NK-92 (cell line): ENCODE measurements around the gene MAN2A1.

Source experiments
- DNase-seq: peaks from one replicate; lab custom pipeline; 2025; ENCODE audit not compliant: unreplicated experiment; lab: John Stamatoyannopoulos, UW

MAN2A1 gene

DNA sequence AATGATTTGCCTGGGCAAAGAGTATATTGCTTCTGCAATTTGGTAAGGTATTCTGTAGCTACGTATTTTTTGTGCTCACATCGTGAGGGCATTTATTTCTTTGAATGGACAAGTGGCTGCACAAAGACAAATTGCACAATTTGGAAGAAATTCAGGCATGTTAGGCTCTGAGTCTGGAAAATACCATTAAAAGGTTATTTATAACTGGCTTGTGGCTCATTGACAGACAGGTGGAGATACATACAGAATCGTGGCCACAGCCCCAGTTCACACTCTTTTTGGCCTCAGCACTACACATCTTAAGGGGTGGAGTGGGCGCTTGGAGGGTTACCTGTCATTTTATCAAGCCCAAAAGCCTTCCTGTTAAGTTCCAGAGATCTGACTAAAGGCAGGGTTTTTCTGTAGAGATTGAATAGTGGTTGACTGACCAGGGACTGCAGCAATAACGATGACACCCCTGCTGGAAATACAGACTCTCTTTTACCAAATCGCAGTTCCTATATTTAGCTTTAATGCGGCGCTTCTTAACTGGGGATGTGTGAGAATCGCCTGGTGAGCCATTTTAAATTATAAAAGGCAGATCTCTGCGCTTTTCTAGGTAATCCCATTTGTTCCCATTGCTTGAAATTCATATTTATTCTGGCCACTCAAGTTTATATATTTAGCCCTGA lies 14.7 kb downstream of the MAN2A1 start:
- no peak for DNase-seq

DNA sequence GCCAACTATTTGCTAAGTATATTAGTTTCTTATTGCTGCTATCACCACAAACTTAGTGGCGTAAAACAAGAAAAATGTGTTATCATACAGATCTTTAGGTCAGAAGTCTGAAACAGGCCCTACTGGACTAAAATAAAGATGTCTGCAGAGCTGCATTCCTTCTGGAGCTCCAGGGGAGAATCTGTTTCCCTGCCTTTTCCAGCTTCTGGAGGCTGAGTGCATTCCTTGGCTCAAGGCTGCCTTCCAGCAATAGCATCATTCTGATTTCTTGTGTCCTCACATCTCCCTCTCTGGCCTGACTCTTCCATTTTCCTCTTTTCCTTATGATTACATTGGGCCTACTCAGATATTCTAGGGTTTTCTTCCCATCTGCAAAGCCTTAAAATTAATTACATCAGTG lies 15.9 kb downstream of the MAN2A1 start:
- no peak for DNase-seq

- no peak for DNase-seq
These were observed 16.4 kb downstream of the MAN2A1 start for GRCh38 chr5:109706095-109706494.

DNA sequence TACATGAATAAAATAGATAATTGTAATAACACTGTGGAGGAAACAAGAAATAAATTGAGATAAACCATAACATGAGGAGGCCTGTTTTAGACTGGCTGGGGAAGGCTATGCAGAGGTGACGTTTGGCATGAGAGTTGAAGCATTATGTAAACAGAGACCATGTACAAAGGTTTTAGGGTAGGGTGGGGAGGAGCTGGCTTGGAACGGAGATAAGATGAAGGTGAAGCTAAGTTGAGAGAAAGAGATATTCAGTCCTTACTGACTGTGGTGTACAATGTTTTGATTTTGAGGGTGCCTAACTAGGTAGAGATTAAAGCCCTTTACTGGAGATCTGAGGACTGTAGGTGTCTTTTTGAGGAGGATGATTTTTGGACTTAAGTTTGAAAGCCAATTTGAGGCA lies 17.8 kb downstream of the MAN2A1 start:
- no peak for DNase-seq

GRCh38 chr5:109708813-109709212 lies 19.1 kb downstream of the MAN2A1 start:
- DNase-seq, result no peak

DNA sequence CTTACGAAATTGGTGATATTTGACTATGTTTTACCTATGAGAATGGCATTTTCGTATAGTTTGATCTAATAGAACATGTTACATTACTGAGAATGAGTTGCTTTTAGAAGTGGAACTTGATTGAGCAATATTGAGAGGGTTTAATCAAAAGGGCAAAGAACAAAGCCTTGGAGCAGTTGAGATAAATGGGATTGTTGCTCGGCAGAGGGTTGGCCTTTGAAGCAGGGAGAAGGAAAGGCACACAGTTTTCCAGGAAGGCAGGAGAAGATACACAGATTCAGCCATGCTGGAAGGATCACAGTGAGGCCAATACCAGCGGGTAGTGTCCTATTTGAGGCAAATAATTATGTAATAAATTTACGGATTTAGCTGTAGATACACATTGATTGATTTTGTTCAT lies 19.5 kb downstream of the MAN2A1 start:
- no peak for DNase-seq

DNA sequence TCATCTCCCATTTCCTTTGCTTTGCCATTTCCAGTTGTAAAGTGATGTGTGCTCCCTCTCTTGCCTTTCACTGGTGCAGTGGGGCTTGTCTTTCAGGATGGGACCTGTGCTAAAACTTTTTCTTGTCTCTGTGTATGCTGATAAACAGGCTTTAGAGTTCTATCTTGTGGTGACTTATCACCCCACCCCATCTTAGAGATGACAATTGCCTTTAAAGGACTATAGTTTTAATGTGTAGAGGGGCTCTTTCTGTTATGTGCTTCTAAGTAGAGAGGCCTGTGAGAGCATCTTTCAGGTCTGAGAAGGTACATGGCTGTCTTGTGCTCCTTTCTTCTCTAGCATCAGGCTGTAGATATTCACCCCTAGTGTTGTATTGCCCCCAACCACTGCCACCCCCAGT lies 21.9 kb downstream of the MAN2A1 start:
- DNase-seq, result no peak

DNA sequence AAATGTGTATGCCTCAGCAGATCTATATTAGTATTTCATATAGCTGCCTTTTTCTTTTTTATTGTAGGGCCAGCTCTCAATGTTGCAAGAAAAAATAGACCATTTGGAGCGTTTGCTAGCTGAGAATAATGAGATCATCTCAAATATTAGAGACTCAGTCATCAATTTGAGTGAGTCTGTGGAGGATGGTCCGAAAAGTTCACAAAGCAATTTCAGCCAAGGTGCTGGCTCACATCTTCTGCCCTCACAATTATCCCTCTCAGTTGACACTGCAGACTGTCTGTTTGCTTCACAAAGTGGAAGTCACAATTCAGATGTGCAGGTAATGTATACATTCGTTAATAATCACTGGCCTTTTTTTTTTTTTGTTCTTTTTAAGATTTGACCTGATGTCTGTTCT lies 23.7 kb downstream of the MAN2A1 start:
- no peak for DNase-seq

DNA sequence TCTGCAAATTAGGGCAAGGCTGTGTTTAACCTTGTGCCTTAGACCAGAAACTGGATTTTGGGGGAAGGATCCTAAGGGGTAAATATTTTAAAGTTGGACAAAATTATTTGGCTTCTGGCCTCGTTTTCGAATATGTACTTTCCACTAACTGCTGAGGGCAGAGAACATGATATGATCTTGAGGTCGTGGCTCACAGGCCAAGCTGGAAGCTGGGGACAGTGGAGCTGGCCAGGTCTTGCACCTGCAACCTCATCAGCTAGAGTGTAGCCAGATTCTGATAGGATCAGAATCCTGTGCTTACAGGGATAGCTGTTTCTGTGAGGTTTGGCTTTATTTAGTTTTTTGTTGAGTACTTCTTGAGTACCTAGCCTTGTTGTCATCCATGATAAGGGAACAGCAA lies 24.9 kb downstream of the MAN2A1 start:
- DNase-seq, result no peak

DNA sequence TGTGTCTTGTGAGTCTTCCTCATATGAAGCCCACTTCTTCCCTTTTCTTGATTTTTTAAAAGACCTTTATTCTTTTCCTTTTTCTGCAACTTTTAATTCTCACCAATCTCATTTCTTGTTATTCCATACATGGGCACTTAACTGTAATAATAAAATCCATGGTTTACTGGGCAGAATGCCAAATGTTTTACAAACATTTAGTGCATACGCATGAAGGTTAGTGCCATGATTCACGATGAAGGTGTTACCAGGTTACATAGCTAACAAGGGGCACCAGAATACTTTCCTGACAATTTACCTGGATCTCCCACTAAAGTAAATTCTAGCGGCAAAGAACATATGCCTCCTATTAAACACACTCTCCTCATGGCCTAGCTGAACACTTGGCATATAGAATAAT lies 28.5 kb downstream of the MAN2A1 start:
- DNase-seq, result no peak

DNA sequence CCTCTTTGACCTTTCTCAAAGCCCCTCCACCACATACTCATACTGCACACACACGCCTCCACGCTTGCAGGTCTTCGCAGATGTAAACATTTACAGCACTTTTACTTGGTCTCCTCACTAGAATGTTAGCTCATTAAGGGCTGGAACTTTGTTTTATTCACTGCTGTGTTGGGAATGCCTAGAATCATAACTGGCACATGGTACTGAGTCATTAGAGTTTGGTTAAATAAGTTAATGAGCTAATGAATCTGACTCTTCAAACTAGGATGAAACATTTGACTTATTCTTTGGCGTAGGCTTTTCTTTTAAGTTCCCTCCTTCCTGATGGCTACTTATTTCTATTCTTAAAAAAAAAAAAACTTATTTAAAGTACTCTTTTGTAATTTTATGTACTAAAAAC lies 28.9 kb downstream of the MAN2A1 start:
- DNase-seq, result no peak

- no peak for DNase-seq
These were observed 30.3 kb downstream of the MAN2A1 start for GRCh38 chr5:109719978-109720377.

GRCh38 chr5:109721741-109722140 lies 32.0 kb downstream of the MAN2A1 start:
- DNase-seq, result no peak

DNA sequence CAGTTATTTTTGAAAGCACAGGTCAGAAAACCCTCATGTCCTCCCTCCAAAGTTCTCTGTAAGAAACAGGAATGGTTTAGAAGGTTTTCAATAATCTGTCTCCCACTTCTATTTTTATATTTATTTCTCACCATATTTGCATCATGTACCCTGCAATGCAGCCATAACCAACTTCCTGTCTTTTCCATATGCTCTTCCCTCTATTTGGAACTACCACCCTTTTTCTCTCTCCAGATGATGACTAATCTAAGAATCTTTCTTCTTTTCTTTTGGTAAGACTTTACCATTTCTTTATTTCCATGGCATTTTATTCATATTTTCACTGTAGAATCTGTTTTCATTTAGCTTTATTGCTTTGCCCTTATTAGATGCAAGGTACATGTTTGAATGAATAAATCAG lies 33.9 kb downstream of the MAN2A1 start:
- DNase-seq, result no peak

GRCh38 chr5:109725135-109725534 lies 35.4 kb downstream of the MAN2A1 start:
- no peak for DNase-seq

GRCh38 chr5:109739741-109740728 lies 50.3 kb downstream of the MAN2A1 start:
- no peak for DNase-seq

- no peak for DNase-seq
These were observed 51.2 kb downstream of the MAN2A1 start for GRCh38 chr5:109740966-109741365.

- DNase-seq, result no peak
These were observed 51.7 kb downstream of the MAN2A1 start for GRCh38 chr5:109741390-109741789.

- DNase-seq, result no peak
These were observed 53.4 kb downstream of the MAN2A1 start for GRCh38 chr5:109743041-109743531.

GRCh38 chr5:109743770-109744212 lies 54.1 kb downstream of the MAN2A1 start:
- DNase-seq, result no peak

DNA sequence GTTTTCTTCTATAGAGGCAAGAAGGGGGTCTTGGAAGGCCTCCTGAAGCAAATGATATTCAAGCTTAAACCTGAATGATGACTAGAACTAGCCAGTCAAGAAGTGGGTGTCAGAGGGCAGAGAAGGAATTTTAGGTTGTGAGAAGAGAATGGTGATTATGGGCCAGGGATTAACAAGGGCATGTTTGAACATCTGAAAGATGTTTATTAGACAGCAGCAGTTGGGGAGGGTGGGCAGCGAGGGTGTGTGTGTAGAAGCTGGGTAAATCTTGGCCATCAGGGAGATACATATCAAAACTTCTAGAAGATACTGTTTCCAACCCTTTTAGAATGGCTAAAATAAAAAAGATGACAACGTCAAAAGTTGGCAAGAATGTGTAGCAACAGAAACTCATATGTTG lies 54.5 kb downstream of the MAN2A1 start:
- DNase-seq, result no peak

GRCh38 chr5:109748546-109748945 lies 58.8 kb downstream of the MAN2A1 start:
- DNase-seq, result no peak
